Measurements from ENCODE around the gene POC1A.

DNA sequence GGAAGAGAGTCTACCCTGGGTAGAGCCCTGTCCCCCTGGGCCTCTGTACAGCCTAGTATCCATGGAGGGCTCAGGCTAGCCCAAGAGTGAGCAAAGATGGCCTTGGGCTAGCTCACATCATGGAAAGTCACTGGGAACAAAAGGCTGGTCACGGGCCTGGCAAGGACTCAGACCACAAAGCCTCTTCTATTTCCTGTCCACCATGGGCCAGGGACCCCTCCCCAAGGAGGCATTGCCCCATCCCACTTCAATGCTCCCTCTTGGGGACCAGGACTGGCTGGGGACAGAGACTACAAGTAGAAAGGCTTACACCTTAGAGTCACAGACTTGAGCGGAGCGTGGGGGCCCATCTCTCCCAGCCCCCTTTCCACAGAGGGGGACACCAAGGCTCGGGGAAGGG, 114.8 kb downstream of the POC1A start:
- TF ChIP-seq, protein P1, sequence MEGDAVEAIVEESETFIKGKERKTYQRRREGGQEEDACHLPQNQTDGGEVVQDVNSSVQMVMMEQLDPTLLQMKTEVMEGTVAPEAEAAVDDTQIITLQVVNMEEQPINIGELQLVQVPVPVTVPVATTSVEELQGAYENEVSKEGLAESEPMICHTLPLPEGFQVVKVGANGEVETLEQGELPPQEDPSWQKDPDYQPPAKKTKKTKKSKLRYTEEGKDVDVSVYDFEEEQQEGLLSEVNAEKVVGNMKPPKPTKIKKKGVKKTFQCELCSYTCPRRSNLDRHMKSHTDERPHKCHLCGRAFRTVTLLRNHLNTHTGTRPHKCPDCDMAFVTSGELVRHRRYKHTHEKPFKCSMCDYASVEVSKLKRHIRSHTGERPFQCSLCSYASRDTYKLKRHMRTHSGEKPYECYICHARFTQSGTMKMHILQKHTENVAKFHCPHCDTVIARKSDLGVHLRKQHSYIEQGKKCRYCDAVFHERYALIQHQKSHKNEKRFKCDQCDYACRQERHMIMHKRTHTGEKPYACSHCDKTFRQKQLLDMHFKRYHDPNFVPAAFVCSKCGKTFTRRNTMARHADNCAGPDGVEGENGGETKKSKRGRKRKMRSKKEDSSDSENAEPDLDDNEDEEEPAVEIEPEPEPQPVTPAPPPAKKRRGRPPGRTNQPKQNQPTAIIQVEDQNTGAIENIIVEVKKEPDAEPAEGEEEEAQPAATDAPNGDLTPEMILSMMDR (conservative IDR thresholded peaks at IDR 0.05), result no peak
- TF ChIP-seq EZH2 (IDR thresholded peaks at IDR 0.05; ENCODE audit: low read depth), result no peak

All from PC-9 (cell line).